A549 (cell line): ENCODE data around the gene CC2D1A.

Experiments used
- CEBPB ChIP-seq, 2 experiments: fragments of >200 bp in 1 of 2; sonication (Bioruptor Twin) in 1 of 2; formaldehyde crosslinking in 1 of 2; IDR thresholded peaks; 2 replicates each; pipeline ENCODE4 v1.6.1; 2012 to 2016
- CTCF ChIP-seq: fragments of >200 bp; sonication (Bioruptor Twin); formaldehyde crosslinking; IDR thresholded peaks from 3 replicates; pipeline ENCODE4 v1.5.1; 2016
- EP300 ChIP-seq, 2 experiments: fragments of >200 bp; sonication (Bioruptor Twin); formaldehyde crosslinking; IDR thresholded peaks; 2 replicates in 1 of 2; 3 replicates in 1 of 2; pipeline ENCODE4 v1.6.1; 2016 to 2017
- HOXB13 ChIP-seq: fragments of 250-450 bp; sonication (Bioruptor Pico); IDR thresholded peaks from 2 replicates; pipeline ENCODE4 v1.5.0; 2020; ENCODE audit warnings: low read depth, mild to moderate bottlenecking, moderate library complexity
- MYC ChIP-seq: IDR thresholded peaks from 2 replicates; pipeline ENCODE4 v1.6.1; 2012; ENCODE audit warnings: mild to moderate bottlenecking, inconsistent platforms, low read length, improper control_type of control experiment, borderline replicate concordance
- PBX3 ChIP-seq: IDR thresholded peaks from 2 replicates; pipeline ENCODE4 v1.6.1; 2012
- POLR2A ChIP-seq: IDR thresholded peaks from 2 replicates; pipeline ENCODE4 v1.6.1; 2012; ENCODE audit warnings: mild to moderate bottlenecking, low read length
- RAD21 ChIP-seq, 2 experiments: fragments of >200 bp in 1 of 2; sonication (Bioruptor Twin) in 1 of 2; formaldehyde crosslinking in 1 of 2; IDR thresholded peaks in 1 of 2; conservative IDR thresholded peaks in 1 of 2; 2 replicates in 1 of 2; 3 replicates in 1 of 2; pipeline ENCODE4 v1.6.1; 2012 to 2018; ENCODE audit warnings: inconsistent platforms in 1 of 2
- REST ChIP-seq: fragments of 200-600 bp; sonication (generic); IDR thresholded peaks from 2 replicates; pipeline ENCODE4 v1.6.1; 2016; ENCODE audit warnings: antibody characterized with exemption, mild to moderate bottlenecking, moderate library complexity
- SMC3 ChIP-seq: fragments of >200 bp; sonication (Bioruptor Twin); formaldehyde crosslinking; IDR thresholded peaks from 3 replicates; pipeline ENCODE4 v1.6.1; 2018; ENCODE audit warnings: inconsistent platforms
- ZFP36 ChIP-seq: fragments of 450-650 bp; IDR thresholded peaks from 2 replicates; pipeline ENCODE4 v1.6.1; 2014; ENCODE audit warnings: borderline replicate concordance; ENCODE audit not compliant: partially characterized antibody
- ZSCAN20 ChIP-seq: fragments of 250-450 bp; sonication (Bioruptor Pico); IDR thresholded peaks from 2 replicates; pipeline ENCODE4 v1.8.0; 2022; ENCODE audit warnings: mild to moderate bottlenecking, moderate library complexity

- no peak for TF ChIP-seq CTCF
- peak; percentile 97 for TF ChIP-seq PBX3
- no peak for TF ChIP-seq ZFP36
- TF ChIP-seq REST: no peak
- no peak for TF ChIP-seq EP300 (IDR thresholded peaks at IDR 0.05)
- no peak for TF ChIP-seq MYC
- no peak for TF ChIP-seq SMC3
- TF ChIP-seq CEBPB (IDR thresholded peaks at IDR 0.05): no peak
- no peak for TF ChIP-seq RAD21 (conservative IDR thresholded peaks at IDR 0.05 in 1 of 2, IDR thresholded peaks at IDR 0.05 in 1 of 2)
- no peak for TF ChIP-seq HOXB13 (CRISPR knock-in tag)
- peak; percentile 45; the same call in 1 of the 2 replicates for TF ChIP-seq POLR2A
- no peak for TF ChIP-seq ZSCAN20 (CRISPR knock-in tag)
These were observed 46.3 kb downstream of the CC2D1A start, which contains the start of gene DCAF15 for GRCh38 chr19:13952154-13952930.
